GM23338 (cell line): Measurements from ENCODE around the gene CLCN2. TPM values are rescaled to one million over a fixed set of nuclear protein-coding genes. Genes with fewer than 3 reads are reported as not detected.

ENCODE experiments used
- CREB1 ChIP-seq: fragments of 250-450 bp; sonication (Bioruptor Pico); IDR thresholded peaks from 2 replicates; pipeline ENCODE4 v1.5.0; 2020; ENCODE audit warnings: low read depth, mild to moderate bottlenecking, moderate library complexity
- EZH2 ChIP-seq: fragments of 200-600 bp; sonication (generic); IDR thresholded peaks from one replicate; pipeline ENCODE4 v1.8.0; 2017; ENCODE audit warnings: antibody characterized with exemption, mild to moderate bottlenecking, low read depth; ENCODE audit not compliant: unreplicated experiment
- EZH2phosphoT487 ChIP-seq: fragments of 200-600 bp; sonication (generic); IDR thresholded peaks from one replicate; pipeline ENCODE4 v1.8.1; 2018; ENCODE audit warnings: antibody characterized with exemption; ENCODE audit not compliant: unreplicated experiment
- NANOG ChIP-seq: IDR thresholded peaks from 2 replicates; pipeline ENCODE4 v1.6.1; 2016; ENCODE audit warnings: antibody characterized with exemption, borderline replicate concordance
- ZNF114 ChIP-seq: fragments of 250-450 bp; sonication (Bioruptor Pico); IDR thresholded peaks from 2 replicates; pipeline ENCODE4 v1.5.0; 2020; ENCODE audit warnings: mild to moderate bottlenecking, moderate library complexity
- ZNF331 ChIP-seq: fragments of 250-450 bp; sonication (Bioruptor Pico); IDR thresholded peaks from 2 replicates; pipeline ENCODE4 v1.5.0; 2020; ENCODE audit warnings: low read depth, mild to moderate bottlenecking, moderate library complexity
- ZNF462 ChIP-seq: fragments of 250-450 bp; sonication (Bioruptor Pico); IDR thresholded peaks from 2 replicates; pipeline ENCODE4 v1.5.0; 2020; ENCODE audit warnings: mild to moderate bottlenecking, moderate library complexity
- polyA plus RNA-seq: library from polyadenylated mRNA; unstranded; fragments of >200 nt; fragmentation: Nextera tagmentation; extraction: Ambion mirVana; gene quantifications from 2 replicates; pipeline ENCODE4 v1.2.1, GENCODE V29; 2016
- total RNA-seq: library from RNA; depleted of rRNA; stranded (reverse); fragments of >200 nt; shearing (Covaris generic); gene quantifications from 2 replicates; pipeline ENCODE4 v1.2.3, GENCODE V29; 2014
- TF ChIP-seq, protein P1 (sequence below), 2 experiments: fragments of 200-600 bp in 1 of 2; sonication (generic) in 1 of 2; conservative IDR thresholded peaks; 2 replicates each; pipeline versions ENCODE4 v1.5.1 to v1.6.1; 2016 to 2017; ENCODE audit warnings: antibody characterized with exemption in 2 of 2, low read depth in 2 of 2, mild to moderate bottlenecking in 2 of 2, moderate library complexity in 1 of 2

Gene CLCN2
- total and polyA plus RNA-seq, 2 experiments from 2014 or later = 7.0 to 9.2 TPM

DNA sequence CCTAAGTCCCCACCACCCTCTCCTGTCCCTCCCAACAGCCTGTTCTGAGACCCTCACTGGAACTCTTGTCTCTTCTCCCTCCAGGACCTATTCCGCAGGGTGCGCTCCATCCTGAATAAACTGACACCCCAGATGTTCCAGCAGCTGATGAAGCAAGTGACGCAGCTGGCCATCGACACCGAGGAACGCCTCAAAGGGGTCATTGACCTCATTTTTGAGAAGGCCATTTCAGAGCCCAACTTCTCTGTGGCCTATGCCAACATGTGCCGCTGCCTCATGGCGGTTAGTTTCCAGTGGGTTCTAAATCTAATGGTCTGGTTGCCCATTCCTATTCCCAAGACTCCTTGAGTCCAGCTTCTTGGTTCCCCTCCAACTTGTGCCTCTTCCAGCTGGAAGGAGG, 37.7 kb downstream of the CLCN2 start (continued):
- TF ChIP-seq, protein P1, sequence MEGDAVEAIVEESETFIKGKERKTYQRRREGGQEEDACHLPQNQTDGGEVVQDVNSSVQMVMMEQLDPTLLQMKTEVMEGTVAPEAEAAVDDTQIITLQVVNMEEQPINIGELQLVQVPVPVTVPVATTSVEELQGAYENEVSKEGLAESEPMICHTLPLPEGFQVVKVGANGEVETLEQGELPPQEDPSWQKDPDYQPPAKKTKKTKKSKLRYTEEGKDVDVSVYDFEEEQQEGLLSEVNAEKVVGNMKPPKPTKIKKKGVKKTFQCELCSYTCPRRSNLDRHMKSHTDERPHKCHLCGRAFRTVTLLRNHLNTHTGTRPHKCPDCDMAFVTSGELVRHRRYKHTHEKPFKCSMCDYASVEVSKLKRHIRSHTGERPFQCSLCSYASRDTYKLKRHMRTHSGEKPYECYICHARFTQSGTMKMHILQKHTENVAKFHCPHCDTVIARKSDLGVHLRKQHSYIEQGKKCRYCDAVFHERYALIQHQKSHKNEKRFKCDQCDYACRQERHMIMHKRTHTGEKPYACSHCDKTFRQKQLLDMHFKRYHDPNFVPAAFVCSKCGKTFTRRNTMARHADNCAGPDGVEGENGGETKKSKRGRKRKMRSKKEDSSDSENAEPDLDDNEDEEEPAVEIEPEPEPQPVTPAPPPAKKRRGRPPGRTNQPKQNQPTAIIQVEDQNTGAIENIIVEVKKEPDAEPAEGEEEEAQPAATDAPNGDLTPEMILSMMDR (conservative IDR thresholded peaks at IDR 0.05; ENCODE audit: low read depth in 2 of 2) = no peak
- TF ChIP-seq EZH2 (no peak), CREB1 (no peak), ZNF114 (CRISPR knock-in tag) (no peak), ZNF331 (no peak), NANOG (no peak), EZH2phosphoT487 (no peak), ZNF462 (CRISPR knock-in tag) (no peak)
